HG03432 (cell line): ENCODE measurements around the gene SYNE2.
"Not testable (repeated sequence)": the region's sequence is repeated elsewhere in the genome, so short reads cannot be mapped to it uniquely, and the experiment has no call there.

ENCODE experiments used
- ATAC-seq: cut with Tn5 transposase; IDR thresholded peaks from one replicate; pipeline ENCODE4 v1.9.1; 2021; ENCODE audit warnings: mild to moderate bottlenecking, moderate library complexity; ENCODE audit not compliant: unreplicated experiment

SYNE2 gene

GRCh38 chr14:64008016-64008415 is 155.2 kb downstream of the SYNE2 start:
- no peak for ATAC-seq

GRCh38 chr14:64012003-64012402 is 159.2 kb downstream of the SYNE2 start:
- no peak for ATAC-seq

- ATAC-seq: no peak
These were observed 159.9 kb downstream of the SYNE2 start for GRCh38 chr14:64012720-64013119.

GRCh38 chr14:64025479-64025878 is 172.7 kb downstream of the SYNE2 start:
- ATAC-seq: no peak

GRCh38 chr14:64026600-64026999 is 173.8 kb downstream of the SYNE2 start:
- no peak for ATAC-seq

- ATAC-seq: no peak
These were observed 182.3 kb downstream of the SYNE2 start for GRCh38 chr14:64035143-64035542.

GRCh38 chr14:64037869-64038745 is 185.3 kb downstream of the SYNE2 start:
- ATAC-seq: not testable (repeated sequence)

- ATAC-seq: no peak
These were observed 186.2 kb downstream of the SYNE2 start for GRCh38 chr14:64038841-64039542.

GRCh38 chr14:64040044-64040443 is 187.2 kb downstream of the SYNE2 start:
- ATAC-seq: no peak

- ATAC-seq: not testable (repeated sequence)
These were observed 190.5 kb downstream of the SYNE2 start for GRCh38 chr14:64043296-64043695.

- ATAC-seq: no peak
These were observed 192.3 kb downstream of the SYNE2 start for GRCh38 chr14:64045091-64045490.

- ATAC-seq: no peak
These were observed 197.0 kb downstream of the SYNE2 start for GRCh38 chr14:64049616-64050381.

GRCh38 chr14:64053694-64054669 is 201.2 kb downstream of the SYNE2 start:
- ATAC-seq: no peak

GRCh38 chr14:64059454-64060198 is 206.8 kb downstream of the SYNE2 start:
- ATAC-seq: no peak

GRCh38 chr14:64060199-64060545 is 207.4 kb downstream of the SYNE2 start:
- ATAC-seq: no peak

- no peak for ATAC-seq
These were observed 207.9 kb downstream of the SYNE2 start for GRCh38 chr14:64060648-64061096.

GRCh38 chr14:64061115-64061514 is 208.3 kb downstream of the SYNE2 start:
- no peak for ATAC-seq

GRCh38 chr14:64061706-64062105 is 208.9 kb downstream of the SYNE2 start:
- ATAC-seq: no peak

- ATAC-seq: no peak
These were observed 209.7 kb downstream of the SYNE2 start for GRCh38 chr14:64062381-64063115.
